Colonic mucosa (tissue), 4 donors: ENCODE results near the gene EDDM13. TPM values are rescaled to one million over a fixed set of nuclear protein-coding genes. Genes with fewer than 3 reads are reported as not detected.
A peak's percentile ranks its signal among the peaks of the same experiment; 100 is the strongest.

Experiments
- DNase-seq: peaks from one replicate; pipeline ENCODE4 v3.0.0-alpha.2; 2020
- H3K27ac ChIP-seq: fragments of 200-600 bp; one replicate; pipeline ENCODE4 v1.8.0; 2021
- H3K27me3 ChIP-seq: fragments of 200-600 bp; one replicate; pipeline ENCODE4 v1.8.0; 2021
- H3K36me3 ChIP-seq: fragments of 200-600 bp; one replicate; pipeline ENCODE4 v1.8.0; 2021
- H3K4me1 ChIP-seq: fragments of 200-600 bp; one replicate; pipeline ENCODE4 v1.8.0; 2021; ENCODE audit warnings: mild to moderate bottlenecking
- H3K4me3 ChIP-seq: fragments of 200-600 bp; one replicate; pipeline ENCODE4 v1.8.0; 2021
- H3K9ac ChIP-seq, 2 donors: one replicate each; pipeline ENCODE4 v1.7.0; 2013; ENCODE audit warnings: control low read depth in 2 of 2, low read depth in 2 of 2, low read length in 2 of 2
- H3K9me3 ChIP-seq: fragments of 200-600 bp; one replicate; pipeline ENCODE4 v1.8.0; 2021
- CTCF ChIP-seq: fragments of 200-600 bp; IDR thresholded peaks from one replicate; pipeline ENCODE4 v1.8.0; 2022; ENCODE audit warnings: antibody characterized with exemption, mild to moderate bottlenecking
- intact Hi-C: fragments of 100-400 bp; cut with DNase I; formaldehyde crosslinking; loops from one replicate; pipeline ENCODE4 v1.14.1; 2022
- total RNA-seq, 2 donors: library from RNA; stranded (reverse); fragmentation: NEBNext Ultra II Directional in 1 of 2; extraction: Animal tissue kit (Norgen Biotek cat#: 25700) in 1 of 2; gene quantifications; one replicate each; pipeline ENCODE4 v1.2.1, GENCODE V29; 2021
- donor health status: healthy.
- donor health status: DM: no; HTN: no; CAD: no.
- donor health status: DM: no; HTN: no; CAD: no.

The EDDM13 gene
- total RNA-seq, 2 donors from 2014 or later: not detected

GRCh38 chr19:56347163-56347778, 74.7 kb downstream of the EDDM13 start:
- no peak overlapping the region for H3K27ac ChIP-seq

GRCh38 chr19:56348289-56348877, 75.8 kb downstream of the EDDM13 start:
- no peak for TF ChIP-seq CTCF
- no peak overlapping the region for H3K27ac ChIP-seq
- intact Hi-C loops: no loop called here
- no peaks in the 10 kb centered on the region for H3K4me1 ChIP-seq
- H3K4me3 ChIP-seq: no peak overlapping the region
- H3K9me3 ChIP-seq: no peaks in the 10 kb centered on the region
- no peaks in the 10 kb centered on the region for H3K27me3 ChIP-seq
- H3K9ac ChIP-seq: no peak overlapping the region
- H3K36me3 ChIP-seq: no peaks in the 10 kb centered on the region
- DNase-seq: no peak

More at GRCh38 chr19:56347163-56347778, 74.7 kb downstream of the EDDM13 start:
- no peak for TF ChIP-seq CTCF
- Histone ChIP-seq H3K9me3 (no peaks in the 10 kb centered on the region), H3K4me1 (no peaks in the 10 kb centered on the region), H3K27me3 (no peaks in the 10 kb centered on the region), H3K36me3 (no peaks in the 10 kb centered on the region), H3K9ac (no peak overlapping the region), H3K4me3 (no peak overlapping the region)
- intact Hi-C loops: no loop called here
- DNase-seq: no peak

- Histone ChIP-seq H3K27ac (no peak overlapping the region), H3K4me3 (no peak overlapping the region), H3K9ac (no peak overlapping the region), H3K4me1 (no peaks in the 10 kb centered on the region), H3K36me3 (no peaks in the 10 kb centered on the region), H3K27me3 (no peaks in the 10 kb centered on the region), H3K9me3 (no peaks in the 10 kb centered on the region)
- DNase-seq: peak; percentile 49
- intact Hi-C loops: loop anchor here (5.0 kb wide), 1 partner anchor 283 kb away; no protein-coding TSS in a partner anchor
- TF ChIP-seq CTCF: peak; percentile 96
These were observed 78.0 kb downstream of the EDDM13 start for GRCh38 chr19:56350416-56351045.

- no peak overlapping the region for H3K9ac ChIP-seq
- intact Hi-C loops: loop anchor here (5.0 kb wide), 1 partner anchor 284 kb away; no protein-coding TSS in a partner anchor
- H3K36me3 ChIP-seq: no peaks in the 10 kb centered on the region
- H3K9me3 ChIP-seq: no peaks in the 10 kb centered on the region
- no peak for TF ChIP-seq CTCF
- no peak overlapping the region for H3K4me3 ChIP-seq
- no peak overlapping the region for H3K27ac ChIP-seq
- DNase-seq: no peak
- no peaks in the 10 kb centered on the region for H3K27me3 ChIP-seq
- no peaks in the 10 kb centered on the region for H3K4me1 ChIP-seq
These were observed 78.7 kb downstream of the EDDM13 start for GRCh38 chr19:56351208-56351607.

GRCh38 chr19:56355517-56355916, 83.0 kb downstream of the EDDM13 start:
- H3K36me3 ChIP-seq: no peaks in the 10 kb centered on the region
- no peak for TF ChIP-seq CTCF
- no peaks in the 10 kb centered on the region for H3K4me1 ChIP-seq
- H3K9me3 ChIP-seq: no peaks in the 10 kb centered on the region
- H3K9ac ChIP-seq: no peak overlapping the region
- no peak overlapping the region for H3K27ac ChIP-seq
- H3K27me3 ChIP-seq: no peaks in the 10 kb centered on the region
- intact Hi-C loops: no loop called here
- H3K4me3 ChIP-seq: no peak overlapping the region
- no peak for DNase-seq
